ENCODE results near the gene GALK2.

- no peak for TF ChIP-seq POU6F1 (CRISPR knock-in tag; IDR thresholded peaks at IDR 0.05; ENCODE audit: borderline replicate concordance, low read depth)
- no peak for TF ChIP-seq ESRRG (CRISPR knock-in tag; IDR thresholded peaks at IDR 0.05)
- TF ChIP-seq CSRNP3 (CRISPR knock-in tag; IDR thresholded peaks at IDR 0.05): no peak
- no peak for TF ChIP-seq SNAI2 (CRISPR knock-in tag; IDR thresholded peaks at IDR 0.05)
- TF ChIP-seq PATZ1 (CRISPR knock-in tag; IDR thresholded peaks at IDR 0.05; ENCODE audit: borderline replicate concordance): no peak
- no peak for TF ChIP-seq ZNF8 (CRISPR knock-in tag; IDR thresholded peaks at IDR 0.05)
- TF ChIP-seq CREB5 (CRISPR knock-in tag; IDR thresholded peaks at IDR 0.05; ENCODE audit: low read depth): no peak
- TF ChIP-seq ZFP30 (CRISPR knock-in tag; IDR thresholded peaks at IDR 0.05): no peak
- TF ChIP-seq OSR1 (CRISPR knock-in tag; IDR thresholded peaks at IDR 0.05): no peak
Measured at GRCh38 chr15:49225572-49226281, 55.7 kb downstream of the GALK2 start.

Data from SK-N-SH treated with all-trans-retinoic acid at 6 μM for 48 hours (cell line).